Measurements from ENCODE around the gene TMEM238.

The TMEM238 gene

DNA sequence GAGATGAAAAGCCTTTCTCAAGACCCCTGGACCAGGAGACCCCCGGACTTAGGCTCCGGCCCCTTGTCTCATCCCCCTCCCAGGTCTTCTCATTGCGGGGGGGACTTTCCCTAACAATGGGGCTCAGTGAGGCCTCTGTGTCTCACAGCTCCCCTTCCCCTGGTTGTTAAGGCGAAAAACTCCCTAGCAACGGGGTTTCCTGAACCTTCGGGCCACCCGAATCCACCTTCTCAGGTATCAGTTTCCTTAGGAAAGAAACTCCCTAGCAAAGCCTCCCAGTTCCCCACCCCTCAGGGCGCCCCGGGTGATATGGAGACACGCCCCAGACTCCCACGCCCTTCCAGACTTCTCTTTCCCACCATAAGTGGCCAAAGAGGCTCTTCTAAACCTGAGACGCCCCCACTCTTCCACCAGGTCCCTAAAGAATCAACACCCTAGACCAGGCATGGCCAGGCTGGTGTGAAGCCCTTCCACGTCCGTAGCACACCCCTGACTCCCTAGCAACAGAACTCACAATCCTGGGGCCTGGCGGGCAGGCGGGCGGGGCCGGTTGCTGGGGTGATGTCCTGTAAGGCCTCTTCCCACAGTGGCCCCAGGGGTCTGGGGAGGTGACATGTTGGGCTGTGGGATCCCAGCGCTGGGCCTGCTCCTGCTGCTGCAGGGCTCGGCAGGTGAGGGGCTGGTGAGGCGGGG, 7.7 kb downstream of the TMEM238 start, which contains the start of gene TMEM190:
TMEM190 (plus strand) TSS at position 586 of the 693 bp plus-strand sequence; CDS start at position 614, 28 bp downstream.
- DNase-seq, result no peak

DNA sequence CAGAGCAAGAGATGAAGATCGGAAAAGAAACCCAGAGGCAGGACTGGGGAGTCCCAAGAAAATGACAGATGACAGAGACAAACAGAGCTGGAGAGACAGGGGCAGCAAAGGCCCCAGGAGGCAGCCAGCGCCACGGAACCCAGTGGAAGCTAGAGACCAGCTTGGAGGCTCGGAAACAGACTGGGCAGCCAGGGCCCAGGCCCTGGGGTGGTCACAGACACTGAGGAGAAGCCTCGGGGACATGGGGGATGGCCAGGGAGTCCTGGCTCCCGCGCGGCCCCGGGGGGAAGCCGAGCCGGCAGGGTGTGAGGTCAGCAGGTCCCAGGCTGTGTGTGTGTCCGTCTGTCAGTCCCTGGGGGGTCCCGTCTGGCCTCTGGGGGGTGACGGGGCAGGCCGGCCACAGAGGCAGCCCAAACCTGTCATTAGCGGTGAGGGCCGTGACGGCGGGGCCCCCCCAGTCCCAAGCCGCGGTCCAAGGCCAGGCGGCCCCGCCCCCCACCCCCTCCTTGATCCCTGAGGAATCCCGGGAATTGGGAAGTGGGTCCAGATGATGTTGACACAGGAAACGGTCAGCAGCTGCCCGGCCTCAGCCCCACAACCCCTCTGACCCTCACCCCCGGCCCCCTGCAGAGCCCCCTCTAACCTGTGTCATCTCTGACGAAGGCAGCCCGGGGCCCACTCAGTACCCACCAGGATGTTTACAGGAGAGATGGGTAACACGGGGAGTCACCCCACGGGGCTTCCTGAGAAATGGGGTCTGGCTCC, 9.9 kb downstream of the TMEM238 start:
- DNase-seq, result no peak

DNA sequence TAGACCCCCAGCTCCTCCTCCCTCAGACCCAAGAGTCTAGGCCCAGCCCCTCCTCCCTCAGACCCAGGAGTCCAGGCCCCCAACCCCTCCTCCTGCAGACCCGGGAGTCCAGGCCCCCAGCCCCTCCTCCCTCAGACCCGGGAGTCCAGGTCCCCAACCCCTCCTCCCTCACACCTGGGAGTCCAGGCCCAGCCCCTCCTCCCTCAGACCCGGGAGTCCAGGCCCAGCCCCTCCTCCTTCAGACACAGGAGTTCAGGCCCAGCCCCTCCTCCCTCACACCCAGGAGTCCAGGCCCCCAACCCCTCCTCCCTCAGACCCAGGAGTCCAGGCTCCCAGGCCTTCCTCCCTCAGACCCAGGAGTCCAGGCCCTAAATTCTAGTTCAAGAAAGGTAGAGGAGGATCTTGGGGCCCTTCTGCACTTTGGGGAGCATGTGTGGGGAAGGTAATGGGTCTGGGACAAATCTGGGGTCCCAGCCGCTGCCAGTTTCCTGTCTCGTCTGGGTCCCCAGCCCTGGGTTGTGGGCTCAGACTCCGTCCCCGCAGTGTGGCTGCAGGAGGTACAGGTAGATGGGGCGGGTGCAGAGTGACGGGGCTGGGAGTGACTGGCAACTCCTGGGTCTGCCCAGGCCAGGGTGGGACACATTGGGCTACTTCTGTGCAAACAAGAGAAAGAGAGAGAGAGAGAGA, 10.6 kb downstream of the TMEM238 start:
- DNase-seq, result no peak

DNA sequence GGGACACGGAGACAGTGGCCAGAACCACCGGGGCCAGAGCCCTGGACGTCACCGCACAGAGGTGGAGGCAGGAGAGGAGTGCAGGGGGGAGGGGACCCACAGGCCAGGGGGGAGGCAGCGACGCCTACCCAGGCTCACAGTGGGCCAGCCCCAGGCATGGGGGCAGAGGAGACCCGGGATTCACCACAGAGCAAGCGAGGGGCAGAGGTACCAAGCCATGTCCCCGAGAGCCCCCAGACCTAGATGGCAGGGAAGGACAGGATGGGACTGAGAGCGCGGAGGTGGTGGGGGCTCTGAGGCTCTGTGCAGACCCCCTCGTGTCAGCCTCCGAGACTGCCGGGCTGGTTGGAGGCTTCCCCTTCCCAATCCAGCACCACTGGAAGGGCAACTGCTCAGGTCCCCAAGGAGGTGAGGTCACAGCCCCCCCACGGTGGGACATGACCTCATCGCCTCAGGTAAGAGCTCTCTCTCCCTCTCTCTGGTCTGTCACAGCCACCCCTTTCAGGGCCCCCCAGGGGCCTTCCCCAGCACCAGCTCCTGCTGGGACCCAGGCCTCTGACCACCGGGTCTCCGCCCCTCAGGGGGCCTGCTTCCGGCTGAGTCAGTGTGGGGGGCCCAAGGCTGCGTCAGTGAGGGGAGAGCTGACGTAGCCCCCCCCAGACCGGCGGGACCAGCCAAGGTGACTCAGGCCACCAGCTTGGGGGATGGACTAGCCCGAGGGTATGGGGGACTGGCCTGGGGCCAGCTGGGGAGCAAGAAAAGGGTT, 11.6 kb downstream of the TMEM238 start:
- no peak for DNase-seq

DNA sequence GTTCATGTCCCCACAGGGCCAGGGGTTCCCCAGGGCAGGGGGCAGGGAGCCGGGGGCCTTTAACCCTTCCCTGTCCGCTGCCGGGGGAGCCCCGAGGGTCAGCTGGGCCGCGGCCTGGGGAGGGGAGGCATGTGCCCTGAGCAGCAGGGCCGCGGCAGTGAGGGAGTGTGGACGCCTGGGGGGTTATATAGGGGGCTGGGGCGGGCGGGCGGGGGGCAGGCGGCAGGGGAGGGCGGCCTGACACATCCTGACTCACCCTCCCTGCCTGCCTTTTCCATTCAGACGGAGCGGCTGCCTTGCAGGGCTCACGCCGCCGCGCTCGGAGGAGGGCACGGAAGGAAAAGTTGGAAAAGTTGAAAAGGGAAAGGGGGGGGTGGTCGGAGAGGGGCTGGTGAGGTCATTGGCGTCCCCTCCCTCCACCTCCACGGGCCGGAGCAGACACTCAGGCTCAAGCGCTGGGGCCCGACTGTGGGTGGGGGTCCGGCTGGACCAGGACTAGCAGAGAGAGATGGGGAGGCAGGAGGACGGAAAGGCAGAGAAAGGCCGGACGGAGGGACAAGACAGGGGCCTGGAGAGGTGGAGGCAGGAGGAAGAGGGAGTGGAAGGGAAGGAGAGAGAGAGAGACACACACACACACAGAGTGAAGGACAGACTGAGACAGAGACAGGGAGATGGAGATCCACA, 13.6 kb downstream of the TMEM238 start, which contains the start of gene IL11:
IL11 (minus strand) TSS at position 159 of the 684 bp plus-strand sequence; CDS start at position 6, 153 bp downstream.
- no peak for DNase-seq

DNA sequence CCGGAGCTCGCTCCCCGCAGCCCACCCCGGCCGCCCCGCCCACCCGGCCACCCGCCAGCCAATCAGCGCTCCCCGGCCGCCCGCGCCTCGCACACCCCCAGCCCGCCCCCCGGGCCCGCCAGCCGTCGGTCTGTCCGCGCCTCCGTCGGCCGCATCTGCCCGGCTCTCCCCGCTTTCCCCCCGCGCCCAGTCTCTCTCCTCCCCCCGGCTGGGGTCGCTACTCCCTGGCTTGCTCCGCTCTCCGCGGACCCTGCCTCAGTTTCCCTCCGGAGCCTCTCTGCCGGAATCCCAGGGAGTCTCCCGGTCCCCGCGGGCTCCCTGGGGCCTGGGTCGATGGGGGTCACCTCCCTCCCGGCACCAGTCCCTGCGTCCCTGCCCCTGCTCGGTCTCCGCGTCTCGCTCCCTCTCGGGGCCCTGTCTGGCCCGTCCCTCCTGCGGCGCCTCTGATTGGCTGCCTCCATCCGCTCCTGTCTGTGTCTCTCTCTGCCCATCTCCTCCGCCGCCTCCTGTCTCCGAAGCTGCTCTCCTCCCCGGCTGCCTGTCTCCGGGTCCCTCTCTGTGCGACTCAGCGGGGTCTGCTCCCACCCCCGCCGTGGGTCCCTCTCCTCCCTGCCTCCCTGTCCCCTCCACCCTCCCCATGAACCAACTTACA, 14.3 kb downstream of the TMEM238 start:
- DNase-seq, result no peak

DNA sequence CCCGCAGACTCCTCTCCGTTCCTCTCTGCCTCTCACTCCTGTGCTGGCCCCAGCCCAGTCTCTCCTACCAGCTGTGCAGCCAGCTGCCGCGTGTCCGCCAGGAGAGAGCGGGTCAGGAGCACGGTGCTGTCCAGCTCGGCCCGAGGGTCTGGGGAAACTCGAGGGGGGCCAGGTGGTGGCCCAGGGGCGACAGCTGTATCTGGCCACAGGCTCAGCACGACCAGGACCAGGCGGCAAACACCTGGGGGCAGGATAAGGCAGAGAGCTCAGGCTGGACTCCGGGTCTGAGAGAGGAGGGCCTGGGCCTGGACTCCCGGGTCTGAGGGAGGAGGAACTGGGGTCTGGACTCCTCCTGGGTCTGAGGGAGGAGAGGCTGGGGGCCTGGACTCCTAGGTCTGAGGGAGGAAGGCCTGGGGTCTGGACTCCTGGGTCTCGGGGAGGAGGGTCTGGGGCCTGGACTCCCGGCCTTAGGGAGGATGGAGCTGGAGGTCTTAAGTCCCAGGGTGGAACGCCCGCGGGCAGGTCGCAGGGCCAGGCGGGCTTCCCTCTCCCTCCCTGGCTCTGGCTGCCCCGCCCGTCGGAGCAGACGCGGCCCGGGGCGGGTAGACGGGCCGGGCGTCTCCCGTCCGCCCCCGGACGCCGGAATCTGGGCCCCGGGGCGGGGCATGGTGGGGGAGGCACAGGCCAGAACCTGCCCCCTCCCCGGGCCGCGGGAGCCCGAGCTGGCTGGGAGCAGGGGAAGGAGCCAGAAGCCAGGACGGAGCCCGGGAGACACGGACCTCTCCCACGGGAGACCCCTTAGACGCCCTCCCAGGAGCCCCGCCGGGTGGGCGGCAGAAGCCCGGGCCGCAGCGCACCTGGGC, 15.2 kb downstream of the TMEM238 start:
- DNase-seq, result no peak

DNA sequence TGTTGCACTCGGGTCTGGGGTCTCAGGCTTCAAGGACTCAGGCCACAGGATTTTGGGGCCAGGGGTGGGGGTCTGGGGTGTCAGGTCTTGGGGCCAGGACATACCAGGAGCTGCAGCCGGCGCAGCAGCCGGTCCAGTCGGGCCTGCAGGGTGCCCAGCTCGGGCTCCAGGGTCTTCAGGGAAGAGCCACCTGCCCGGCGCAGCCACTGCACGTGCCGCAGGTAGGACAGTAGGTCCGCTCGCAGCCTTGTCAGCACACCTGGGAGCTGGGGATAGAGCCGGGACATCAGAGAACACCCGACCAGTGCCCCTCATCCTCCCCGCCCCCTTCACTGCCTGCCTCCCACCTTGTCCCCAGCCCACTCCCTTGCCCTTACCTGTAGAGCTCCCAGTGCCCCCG, 16.0 kb downstream of the TMEM238 start:
- DNase-seq, result no peak

DNA sequence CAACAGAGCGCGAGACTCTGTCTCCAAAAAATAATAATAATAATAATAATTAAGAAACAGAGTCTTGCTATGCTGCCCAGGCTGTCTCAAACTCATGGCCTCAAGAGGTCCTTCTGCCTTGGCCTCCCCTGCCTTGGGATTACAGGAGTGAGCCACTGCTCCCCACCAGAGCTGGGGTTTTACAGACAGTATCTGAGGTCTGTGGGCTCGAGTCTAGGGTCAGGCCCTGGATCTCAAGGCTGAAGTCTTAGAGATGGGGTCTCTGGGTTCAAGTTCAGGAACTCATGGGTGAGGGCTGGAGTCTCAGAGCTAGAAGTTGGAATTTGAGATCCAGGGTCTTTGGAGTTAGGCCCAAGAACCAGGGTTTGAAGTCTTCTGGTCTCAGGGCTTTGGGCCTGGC, 17.3 kb downstream of the TMEM238 start:
- no peak for DNase-seq

DNA sequence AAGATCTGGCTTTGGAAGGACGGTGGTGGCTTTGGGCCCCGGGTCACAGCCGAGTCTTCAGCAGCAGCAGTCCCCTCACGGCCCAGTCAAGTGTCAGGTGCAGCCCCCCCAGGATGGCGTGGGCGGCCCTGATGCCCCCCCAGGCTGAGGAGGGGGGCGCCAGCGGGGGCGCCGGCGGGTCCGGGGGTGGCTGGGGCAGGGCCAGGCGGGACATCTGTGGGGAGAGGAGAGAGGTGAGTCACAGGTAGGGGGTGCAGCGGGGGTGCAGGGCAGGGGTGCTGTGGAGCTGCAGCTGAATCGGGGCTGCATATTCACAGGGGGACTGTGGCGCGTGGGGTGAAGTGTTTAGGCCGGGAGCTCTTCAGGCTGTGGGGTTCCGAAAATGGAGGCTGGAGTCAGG, 18.1 kb downstream of the TMEM238 start:
- DNase-seq, result no peak

DNA sequence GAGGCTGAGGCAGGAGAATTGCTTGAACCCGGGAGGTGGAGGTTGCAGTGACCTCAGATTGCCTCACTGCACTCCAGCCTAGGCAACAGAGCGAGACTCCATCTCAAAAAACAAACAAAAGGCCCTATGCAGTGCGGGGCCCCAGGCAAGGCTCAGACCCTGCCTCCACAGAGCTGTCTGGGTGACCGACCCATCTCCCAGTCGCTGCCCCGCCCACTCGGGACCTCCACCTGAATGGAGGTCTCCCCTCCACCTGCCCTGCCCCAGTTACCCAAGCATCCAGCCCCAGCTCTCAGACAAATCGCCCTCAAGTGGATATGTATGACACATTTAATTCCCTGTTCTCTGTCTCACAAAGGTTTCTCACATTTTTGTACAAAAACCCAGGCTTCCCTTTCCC, 18.8 kb downstream of the TMEM238 start:
- DNase-seq, result no peak

DNA sequence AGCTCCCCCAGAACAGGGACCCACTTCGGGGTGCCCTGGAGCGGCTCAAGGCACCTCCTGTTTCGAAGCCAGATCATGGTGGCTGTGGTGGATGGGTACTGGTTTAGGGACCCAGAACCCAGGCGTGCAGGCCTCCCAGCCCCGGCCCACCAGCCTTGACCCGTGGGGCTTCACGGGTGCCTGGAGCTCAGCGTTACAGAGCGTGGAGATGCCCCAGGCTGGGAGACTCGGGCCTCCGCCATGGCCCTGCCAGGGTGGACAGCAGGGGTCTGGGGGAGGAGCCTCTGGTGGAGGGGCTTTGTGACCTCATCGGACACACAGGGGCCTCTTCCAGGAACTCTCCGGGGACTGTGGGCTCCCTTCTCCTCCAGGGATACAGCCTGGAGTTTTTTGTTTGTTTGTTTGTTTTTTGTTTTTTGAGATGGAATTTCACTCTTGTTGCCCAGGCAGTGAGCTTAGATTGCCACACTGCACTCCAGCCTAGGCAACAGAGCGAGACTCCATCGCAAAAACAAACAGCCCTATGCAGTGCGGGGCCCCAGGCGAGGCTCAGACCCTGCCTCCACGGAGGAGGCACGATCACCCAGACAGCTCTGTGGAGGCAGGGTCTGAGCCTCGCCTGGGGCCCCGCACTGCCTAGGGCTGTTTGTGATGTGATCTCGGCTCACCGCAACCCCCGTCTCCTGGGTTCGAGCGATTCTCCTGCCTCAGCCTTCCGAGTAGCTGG, 20.9 kb downstream of the TMEM238 start, which contains the start of gene GARIN5B:
GARIN5B (minus strand) TSS at position 271 of the 727 bp plus-strand sequence; CDS start at position 77, 194 bp downstream.
- no peak for DNase-seq

DNA sequence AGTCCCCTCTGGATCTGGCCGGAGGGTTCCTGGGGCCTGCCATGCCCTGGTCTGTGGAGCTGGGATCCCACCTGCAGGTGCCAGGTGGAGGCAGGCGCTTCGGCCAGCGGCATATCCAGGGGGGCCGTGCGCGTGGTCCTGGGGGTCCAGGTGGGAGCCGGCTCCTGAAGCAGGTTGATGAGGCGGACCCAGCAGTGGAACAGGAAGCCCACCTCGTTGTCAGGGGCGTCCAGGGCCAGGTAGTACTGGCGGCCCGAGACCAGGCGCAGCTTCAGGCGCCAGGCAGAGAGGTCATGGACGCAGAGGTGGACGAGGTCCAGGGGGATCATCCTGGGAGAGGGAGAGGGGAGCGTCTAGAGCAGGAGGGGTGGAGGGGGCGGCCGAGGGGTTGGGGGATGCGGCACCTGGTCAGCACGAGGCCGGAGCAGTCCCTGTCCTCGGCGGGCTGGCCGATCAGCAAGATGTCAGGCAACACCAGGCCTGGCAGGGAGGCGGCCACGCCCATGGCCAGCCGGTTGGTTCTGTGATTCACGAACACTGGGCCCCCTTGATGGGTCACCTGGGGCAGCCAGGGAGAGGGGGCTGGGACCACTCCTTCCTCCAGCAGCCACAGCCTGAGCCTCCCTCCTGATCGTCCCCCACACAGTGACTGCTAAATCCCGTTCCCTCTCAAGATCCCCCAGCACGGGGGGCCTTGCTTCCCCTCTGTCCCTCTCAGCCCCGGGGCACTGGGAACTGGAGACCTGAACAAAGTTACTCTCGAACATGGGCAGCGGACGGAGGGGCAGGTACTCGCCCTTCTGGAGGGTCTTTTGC, 21.7 kb downstream of the TMEM238 start:
- no peak for DNase-seq

DNA sequence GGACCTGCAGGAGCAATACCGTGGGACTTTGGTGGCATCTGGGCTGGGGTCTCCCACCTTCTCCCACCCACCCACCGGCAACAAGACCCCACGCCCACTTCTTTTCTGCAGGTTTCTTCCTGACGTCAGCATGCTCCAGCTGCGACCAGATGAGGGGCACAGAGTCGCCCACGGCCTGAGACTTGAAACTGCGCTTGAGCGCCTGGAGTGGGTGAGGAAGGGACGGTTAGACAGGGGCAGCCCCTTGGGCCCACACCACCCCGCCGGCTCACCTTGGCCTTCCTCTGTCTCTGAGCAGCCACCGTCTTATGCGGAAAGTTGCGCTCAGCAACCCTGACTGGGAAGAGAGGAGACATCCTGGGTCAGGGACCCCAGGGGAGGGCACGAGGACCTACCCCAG, 23.2 kb downstream of the TMEM238 start:
- DNase-seq, result no peak

DNA sequence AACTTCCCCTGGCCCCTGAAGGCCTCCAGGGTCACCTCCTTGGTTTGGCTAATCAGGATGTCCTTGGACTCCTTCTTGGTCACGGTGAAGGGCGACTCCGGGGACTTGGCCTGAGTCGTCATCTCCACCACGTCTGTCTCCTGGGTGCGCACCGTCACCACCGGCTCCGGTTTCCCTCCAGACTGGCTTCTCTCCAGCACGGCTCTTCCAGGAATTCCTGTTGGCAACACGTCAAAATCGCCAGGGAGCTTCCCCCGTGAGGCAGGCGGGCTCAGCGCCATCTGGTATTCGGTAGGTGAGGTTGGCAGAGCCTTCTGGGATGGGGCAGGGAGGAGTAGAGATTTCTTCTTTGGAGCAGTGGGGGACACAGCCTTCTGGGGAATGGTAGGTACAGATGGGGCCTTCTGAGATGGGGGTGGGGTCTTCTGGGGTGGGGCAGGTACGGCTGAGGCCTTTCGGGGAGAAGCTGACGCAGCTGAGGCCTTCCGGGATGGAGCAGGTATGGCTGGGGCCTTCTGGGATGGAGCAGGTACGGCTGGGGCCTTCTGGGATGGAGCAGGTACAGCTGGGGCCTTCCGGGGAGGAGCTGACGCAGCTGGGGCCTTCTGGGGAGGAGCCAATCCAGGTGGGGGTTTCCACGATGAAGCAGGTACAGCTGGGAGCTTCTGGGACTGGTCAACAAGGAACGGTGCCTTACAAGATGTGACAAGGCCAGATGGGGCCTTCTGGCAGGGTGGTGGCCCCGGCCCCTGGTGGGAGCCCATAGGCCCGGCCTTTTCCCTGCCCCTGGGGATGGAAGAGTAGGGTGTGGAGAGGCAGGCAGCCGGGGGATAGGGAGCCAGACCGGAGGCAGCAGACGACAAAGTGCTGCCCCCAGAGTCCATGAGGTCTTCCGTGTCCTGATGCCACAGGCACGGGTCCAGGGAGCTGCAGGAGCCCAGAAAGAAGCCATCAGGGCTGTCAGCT, 24.9 kb downstream of the TMEM238 start:
- no peak for DNase-seq

DNA sequence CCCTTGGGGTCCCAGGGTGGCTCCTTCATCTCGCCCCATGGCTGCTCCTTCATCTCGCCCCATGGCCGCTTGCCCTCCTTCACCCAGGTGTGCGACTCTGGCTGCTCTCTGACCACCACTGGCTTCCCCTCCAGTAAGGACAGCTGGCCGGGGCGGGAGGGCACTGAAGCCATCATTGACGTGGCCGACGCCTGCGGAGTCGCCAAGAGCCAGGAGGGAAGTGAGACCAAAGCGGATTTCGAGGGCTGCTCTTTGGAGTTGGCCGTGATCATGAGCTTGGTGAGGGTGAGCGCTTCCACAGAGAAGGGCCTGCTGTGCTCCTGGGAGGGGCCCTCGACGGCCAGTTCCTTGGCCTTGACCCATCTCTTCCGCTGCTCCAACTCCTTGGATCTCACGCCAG, 25.6 kb downstream of the TMEM238 start:
- no peak for DNase-seq

DNA sequence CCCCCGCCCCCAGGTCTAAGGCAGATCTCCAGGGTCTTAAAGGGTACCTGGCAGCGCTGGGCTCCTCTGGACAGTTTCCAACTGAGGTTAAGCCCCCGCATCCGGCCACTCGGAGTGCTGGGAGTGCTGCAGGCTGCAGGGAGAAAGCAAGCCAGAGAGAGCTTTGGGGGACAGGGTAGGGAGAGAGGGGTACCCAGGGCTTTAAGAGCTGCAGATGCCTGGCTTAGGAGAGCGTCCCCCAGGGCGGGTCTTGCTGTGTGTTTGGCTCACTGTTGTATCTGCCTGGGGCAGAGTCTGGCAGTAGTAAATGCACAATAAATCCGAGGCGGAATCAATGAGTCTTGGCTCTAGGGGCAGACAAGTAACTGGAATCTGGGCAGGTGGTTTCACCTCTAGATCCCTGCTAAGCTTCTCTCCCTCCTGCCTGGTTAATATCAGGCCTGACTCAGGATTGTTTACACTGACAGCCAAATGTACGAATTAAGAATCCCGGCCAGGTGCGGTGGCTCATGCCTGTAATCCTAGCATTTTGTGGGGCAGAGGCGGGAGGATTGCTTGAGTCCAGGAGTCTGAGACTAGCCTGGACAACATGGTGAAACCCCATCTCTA, 28.8 kb downstream of the TMEM238 start:
- DNase-seq, result no peak

Measured in cerebellar nuclear complex (tissue), 1 donor.